HuH-7.5 (cell line): ENCODE data around the gene OR1F1.
"Not testable (repeated sequence)": the region's sequence is repeated elsewhere in the genome, so short reads cannot be mapped to it uniquely, and the experiment has no call there.

Experiments used
- DNase-seq: peaks from one replicate; pipeline ENCODE4 v3.0.0; 2011; ENCODE audit warnings: low spot score

Gene OR1F1

GRCh38 chr16:3198334-3199072 lies 10.5 kb downstream of the OR1F1 start:
- no peak for DNase-seq

DNA sequence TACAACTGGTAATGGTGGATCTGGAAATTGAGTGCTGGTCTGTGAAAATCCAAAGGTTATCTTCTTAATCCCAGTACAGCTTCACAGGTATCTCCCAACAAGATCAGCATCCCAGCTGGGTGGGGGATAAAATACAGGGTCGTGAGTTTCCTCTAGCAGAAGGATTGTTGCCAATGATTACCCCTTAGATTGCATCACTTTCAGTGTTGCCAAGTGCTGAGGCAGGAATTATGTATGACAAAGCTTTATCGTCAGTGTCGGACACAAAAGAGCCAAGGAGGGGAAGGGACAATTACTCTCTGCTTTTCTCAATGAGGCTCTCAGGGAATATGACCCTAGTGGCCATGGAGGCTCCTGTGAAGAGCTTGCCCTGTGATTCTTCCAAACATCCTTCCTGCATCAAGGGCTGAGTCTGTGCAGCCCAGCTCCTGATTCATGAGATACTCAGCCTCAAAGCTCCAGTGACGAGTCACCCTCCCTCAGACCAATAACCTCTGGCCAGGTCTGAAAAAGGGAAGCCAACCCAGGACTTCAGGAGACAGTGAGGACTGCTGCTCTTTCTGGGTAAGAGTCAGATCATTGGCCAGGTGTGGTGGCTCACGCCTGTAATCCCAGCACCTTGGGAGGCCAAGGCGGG lies 15.0 kb downstream of the OR1F1 start:
- DNase-seq: no peak

DNA sequence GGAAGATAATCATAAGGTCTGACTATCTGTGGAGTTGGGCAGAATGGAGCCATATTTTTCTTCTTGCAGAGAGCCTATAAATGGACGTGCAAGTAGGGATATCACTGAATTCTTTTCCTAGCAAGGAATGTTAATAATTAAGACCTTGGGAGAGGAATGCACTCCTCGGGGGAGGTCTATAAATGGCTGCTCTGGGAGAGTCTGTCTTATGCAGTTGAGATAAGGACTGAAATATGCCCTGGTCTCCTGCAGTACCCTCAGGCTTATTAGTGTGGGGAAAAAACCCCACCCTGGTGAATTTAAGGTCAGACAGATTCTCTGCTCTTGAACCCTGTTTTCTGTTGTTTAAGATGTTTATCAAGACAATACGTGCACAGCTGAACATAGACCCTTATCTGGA lies 17.9 kb downstream of the OR1F1 start:
- not testable (repeated sequence) for DNase-seq

DNA sequence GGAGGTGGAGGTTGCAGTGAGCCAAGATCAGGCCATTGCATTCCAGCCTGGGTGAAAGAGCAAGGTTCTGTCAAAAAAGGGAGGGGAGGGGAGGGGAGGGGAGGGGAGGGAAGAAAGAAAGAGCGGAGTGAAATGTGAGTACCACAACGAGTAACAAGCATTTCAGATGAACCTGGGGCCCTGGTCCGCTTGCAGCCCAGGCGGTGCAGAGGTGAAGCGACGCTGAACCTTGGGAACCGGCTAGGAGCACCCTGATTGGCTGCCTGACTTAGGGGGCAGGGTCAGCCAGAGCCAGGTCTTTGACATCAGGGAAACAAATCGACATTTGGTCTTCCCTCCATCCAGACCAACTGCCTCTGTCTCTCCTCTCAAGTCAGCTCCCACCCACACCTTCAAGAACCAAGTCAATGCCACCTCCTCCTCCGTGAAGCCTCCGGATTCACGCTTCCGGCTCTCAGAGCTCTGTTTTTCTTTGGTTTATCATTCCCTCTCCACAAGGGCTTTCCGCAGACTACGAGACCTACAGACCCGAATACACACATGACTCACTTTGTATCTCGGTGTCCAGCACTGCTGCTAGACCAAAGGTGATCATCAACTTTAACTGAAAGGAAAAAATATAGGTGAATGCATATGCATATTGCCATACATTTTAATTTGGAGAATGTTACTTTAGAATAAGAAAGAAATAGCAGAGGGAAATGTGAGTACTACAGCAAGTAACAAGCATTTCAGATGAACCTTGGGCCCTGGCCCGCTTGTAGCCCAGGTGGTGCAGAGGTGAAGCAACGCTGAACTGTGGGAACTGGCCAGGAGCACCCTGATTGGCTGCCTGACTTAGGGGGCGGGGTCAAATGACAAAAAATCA lies 19.3 kb downstream of the OR1F1 start:
- DNase-seq: no peak

GRCh38 chr16:3212006-3212405 lies 24.0 kb downstream of the OR1F1 start:
- DNase-seq: no peak

DNA sequence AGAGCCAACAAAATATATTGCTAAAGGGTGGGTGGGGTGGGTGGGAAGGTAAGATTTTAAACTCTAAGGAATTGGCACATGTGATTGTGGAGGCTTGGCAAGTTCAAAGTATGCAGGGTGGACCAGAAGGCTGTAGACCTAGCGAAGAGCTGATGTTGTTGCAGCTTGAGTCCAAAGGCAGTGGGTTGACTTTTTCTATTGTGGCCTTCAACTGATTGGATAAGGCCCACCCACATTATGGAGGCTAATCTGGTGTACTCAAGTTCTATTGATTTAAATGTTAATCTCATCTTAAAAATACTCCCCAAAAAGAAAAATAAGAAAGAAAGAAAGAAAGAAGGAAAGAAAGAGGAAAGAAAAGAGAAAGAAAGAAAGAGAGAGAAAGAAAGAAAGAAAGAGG lies 24.6 kb downstream of the OR1F1 start:
- no peak for DNase-seq

- DNase-seq: no peak
Observed at GRCh38 chr16:3214904-3215600, 27.0 kb downstream of the OR1F1 start.

DNA sequence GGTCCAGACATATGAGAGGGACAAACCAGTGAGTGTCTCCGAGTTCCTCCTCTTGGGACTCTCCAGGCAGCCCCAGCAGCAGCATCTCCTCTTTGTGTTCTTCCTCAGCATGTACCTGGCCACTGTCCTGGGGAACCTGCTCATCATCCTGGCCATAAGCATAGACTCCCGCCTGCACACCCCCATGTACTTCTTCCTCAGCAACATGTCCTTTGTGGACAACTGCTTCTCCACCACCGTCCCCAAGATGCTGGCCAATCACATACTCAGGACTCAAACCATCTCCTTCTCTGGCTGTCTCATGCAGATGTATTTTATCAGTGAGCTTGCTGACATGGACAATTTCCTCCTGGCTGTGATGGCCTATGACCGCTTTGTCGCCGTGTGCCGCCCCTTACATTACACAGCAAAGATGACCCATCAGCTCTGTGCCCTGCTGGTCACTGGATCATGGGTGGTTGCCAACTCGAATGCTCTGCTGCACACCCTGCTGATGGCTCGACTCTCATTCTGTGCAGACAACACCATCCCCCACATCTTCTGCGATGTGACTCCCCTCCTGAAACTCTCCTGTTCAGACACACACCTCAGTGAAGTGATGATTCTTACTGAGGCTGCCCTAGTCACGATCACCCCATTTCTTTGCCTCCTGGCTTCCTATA lies 27.7 kb downstream of the OR1F1 start:
- no peak for DNase-seq

DNA sequence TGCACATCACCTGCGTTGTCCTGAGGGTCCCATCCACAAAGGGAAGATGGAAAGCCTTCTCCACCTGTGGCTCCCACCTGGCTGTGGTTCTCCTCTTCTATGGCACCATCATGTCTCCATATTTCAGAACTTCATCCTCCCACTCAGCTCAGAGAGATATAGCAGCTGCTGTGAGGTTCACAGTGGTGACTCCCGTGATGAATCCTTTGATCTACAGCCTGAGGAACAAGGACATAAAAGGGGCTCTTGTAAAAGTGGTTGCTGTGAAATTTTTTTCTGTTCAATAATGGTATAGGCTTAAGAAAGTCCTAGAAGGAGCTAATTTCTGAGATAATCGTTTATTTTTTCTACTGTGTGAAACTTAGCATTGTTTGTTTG lies 28.2 kb downstream of the OR1F1 start:
- no peak for DNase-seq

DNA sequence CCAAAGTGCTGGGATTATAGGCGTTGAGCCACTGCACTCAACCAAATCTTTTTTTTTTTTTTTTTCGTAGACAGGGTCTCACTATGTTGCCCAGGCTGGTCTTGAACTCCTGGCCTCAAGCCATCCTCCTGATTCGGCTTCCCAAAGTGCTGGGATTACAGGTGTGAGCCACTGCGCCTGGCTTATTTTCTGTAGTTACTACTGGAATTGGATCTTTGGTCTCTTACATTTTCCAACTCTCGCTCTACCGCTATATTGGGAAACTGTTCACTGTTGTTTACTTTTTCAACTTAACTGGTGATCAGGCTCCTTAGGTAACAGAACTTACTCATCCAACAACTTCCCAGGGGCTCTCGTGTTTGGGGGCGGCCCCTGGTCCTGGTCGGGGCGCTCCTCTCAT lies 32.8 kb downstream of the OR1F1 start:
- no peak for DNase-seq

GRCh38 chr16:3223913-3224515 lies 36.0 kb downstream of the OR1F1 start:
- DNase-seq: no peak

DNA sequence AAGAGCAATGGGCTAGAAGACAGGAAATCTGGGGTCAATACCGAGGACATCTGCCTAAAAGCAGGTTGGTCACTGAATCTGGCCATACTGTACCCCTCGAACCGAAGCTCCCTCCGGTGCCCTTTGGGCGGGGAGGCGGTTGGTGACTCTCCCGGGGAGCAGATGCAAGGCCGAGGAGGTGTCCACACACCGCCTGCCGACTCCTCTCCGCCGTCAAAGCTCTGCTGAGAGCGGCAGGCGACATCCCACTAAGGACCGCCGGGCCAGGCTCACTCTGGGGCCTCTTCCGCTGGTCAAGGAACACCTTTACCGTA lies 46.5 kb downstream of the OR1F1 start:
- DNase-seq: no peak

- peak; percentile 91 for DNase-seq
Observed at GRCh38 chr16:3234857-3235561, 47.0 kb downstream of the OR1F1 start, which contains the start of gene ZNF200. Gene ZNF200, minus strand, starts transcription at chr16:3235158. Its CDS starts 1,403 bp downstream, at chr16:3233755.

DNA sequence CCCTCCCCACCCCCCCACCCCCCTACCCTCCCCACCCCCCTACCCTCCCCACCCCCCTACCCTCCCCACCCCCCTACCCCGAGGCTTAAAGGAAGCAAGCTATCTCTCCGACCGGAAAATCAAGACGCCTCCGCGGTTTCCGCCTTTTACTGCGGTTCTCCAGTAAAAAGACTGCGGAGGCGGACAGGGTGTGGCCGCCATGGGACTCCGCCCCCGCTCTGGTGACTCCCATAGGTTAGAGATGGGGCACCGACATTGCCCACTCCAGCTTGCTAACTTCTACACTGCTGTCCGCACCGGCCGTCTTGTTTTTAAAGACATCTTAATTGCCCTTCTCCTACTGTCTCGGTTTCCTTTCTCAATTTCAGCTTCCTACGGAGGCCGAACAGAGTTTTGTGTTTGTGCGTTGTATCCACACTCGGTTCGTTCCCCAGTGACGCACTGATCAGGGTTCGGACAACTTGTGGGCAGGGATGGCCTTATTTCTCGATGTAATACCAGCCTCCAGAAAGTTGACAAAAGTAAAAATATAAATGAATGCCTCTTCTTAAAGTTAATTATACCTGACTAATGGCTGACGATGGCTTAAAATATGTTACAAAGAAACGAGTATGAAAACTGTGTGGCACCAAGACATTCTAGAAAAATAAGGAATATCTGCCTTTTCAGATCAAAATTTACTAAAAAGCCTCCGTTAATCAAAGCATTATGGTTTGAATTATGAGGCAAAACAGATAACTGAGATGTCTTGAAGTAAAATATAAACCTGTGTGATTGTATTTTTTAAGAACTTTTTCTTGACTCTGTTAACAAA lies 48.1 kb downstream of the OR1F1 start:
- no peak for DNase-seq

DNA sequence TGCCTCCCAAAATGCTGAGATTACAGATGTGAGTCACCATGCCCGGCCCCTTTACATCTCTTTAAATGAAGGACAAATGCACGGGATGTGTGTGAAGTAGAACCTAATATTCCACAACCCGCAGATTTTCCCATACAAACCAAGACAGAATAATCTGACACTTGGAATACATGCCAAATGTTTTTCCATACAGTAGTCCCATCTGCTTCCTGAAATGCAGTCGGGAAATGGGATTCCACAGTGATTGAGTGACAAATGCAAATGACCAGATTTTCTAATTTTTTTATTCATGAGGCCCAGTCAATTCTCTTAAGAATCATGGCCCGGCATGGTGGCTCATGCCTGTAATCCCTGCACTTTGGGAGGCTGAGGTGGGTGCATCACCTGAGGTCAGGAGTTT lies 53.8 kb downstream of the OR1F1 start:
- no peak for DNase-seq

- DNase-seq: no peak
Observed at GRCh38 chr16:3242709-3243108, 54.7 kb downstream of the OR1F1 start.

- no peak for DNase-seq
Observed at GRCh38 chr16:3243882-3244281, 55.9 kb downstream of the OR1F1 start.

GRCh38 chr16:3246002-3246401 lies 58.0 kb downstream of the OR1F1 start:
- DNase-seq: no peak

DNA sequence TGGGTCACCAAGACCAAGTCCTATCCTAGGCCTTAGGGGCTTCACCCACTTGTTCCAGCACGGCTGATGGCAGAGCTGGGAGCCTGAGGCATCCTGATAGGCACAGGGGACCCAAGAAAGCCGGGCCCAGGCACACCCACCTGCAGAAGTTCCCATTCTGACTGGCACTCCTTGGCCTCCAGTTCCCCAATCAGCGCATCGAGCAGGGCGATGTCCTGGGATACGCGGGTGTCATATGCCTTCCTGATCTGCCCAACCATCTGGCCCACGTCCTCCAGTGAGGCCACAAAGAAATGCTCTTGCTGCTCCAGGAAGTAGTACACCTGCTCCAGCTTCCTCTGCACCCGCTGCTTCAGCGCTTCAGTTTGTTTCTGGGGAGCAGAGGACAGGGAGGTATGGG lies 58.9 kb downstream of the OR1F1 start:
- DNase-seq: no peak

- no peak for DNase-seq
Observed at GRCh38 chr16:3248596-3248995, 60.6 kb downstream of the OR1F1 start.
